Spleen (tissue), 11 donors: ENCODE measurements around the gene SSR1. TPM values are rescaled to one million over a fixed set of nuclear protein-coding genes. Genes with fewer than 3 reads are reported as not detected.

Experiments used
- DNase-seq: peaks from one replicate; pipeline ENCODE4 v3.0.0-alpha.2; 2020
- H3K27ac ChIP-seq, 8 donors: fragments of 200-600 bp; sonication (generic) in 7 of 8; 1 replicate in 4 of 8; 2 replicates in 4 of 8; pipeline versions ENCODE4 v1.5.0 to v1.8.0; 2016 to 2021; ENCODE audit warnings: inconsistent platforms in 4 of 8, mild to moderate bottlenecking in 4 of 8, moderate library complexity in 1 of 8
- H3K27me3 ChIP-seq, 7 donors: fragments of 200-600 bp; sonication (generic) in 6 of 7; replicated peaks in 1 of 7; 1 replicate in 4 of 7; 2 replicates in 3 of 7; pipeline versions ENCODE4 v1.5.0 to v1.8.0; 2016 to 2021; ENCODE audit warnings: inconsistent platforms in 3 of 7, mild to moderate bottlenecking in 1 of 7
- H3K36me3 ChIP-seq, 6 donors: fragments of 200-600 bp; sonication (generic) in 5 of 6; 1 replicate in 4 of 6; 2 replicates in 2 of 6; pipeline versions ENCODE4 v1.5.0 to v1.8.0; 2016 to 2021; ENCODE audit warnings: inconsistent platforms in 2 of 6
- H3K4me1 ChIP-seq, 6 donors: fragments of 200-600 bp; sonication (generic) in 5 of 6; 1 replicate in 3 of 6; 2 replicates in 3 of 6; pipeline versions ENCODE4 v1.5.0 to v1.8.0; 2016 to 2021; ENCODE audit warnings: inconsistent platforms in 3 of 6
- H3K4me3 ChIP-seq, 8 donors: fragments of 200-600 bp; sonication (generic) in 7 of 8; 1 replicate in 4 of 8; 2 replicates in 4 of 8; pipeline versions ENCODE4 v1.5.0 to v1.8.0; 2016 to 2021; ENCODE audit warnings: inconsistent platforms in 4 of 8, mild to moderate bottlenecking in 4 of 8, moderate library complexity in 2 of 8
- H3K9me3 ChIP-seq, 8 donors: fragments of 200-600 bp; sonication (generic) in 7 of 8; 1 replicate in 4 of 8; 2 replicates in 4 of 8; pipeline versions ENCODE4 v1.5.0 to v1.8.0; 2016 to 2021; ENCODE audit warnings: inconsistent platforms in 4 of 8
- POLR2A ChIP-seq, 3 donors: fragments of 450-650 bp; IDR thresholded peaks; one replicate each; pipeline ENCODE4 v1.5.1; 2017; ENCODE audit warnings: antibody characterized with exemption in 3 of 3, mild to moderate bottlenecking in 1 of 3
- POLR2AphosphoS5 ChIP-seq, 3 donors: sonication (generic); formaldehyde crosslinking; IDR thresholded peaks; one replicate each; pipeline ENCODE4 v1.5.1; 2017; ENCODE audit warnings: antibody characterized with exemption in 3 of 3
- WGBS, 5 donors: extraction: QIAGEN DNeasy Blood & Tissue Kit in 3 of 5; methylation state at CpG; one replicate each; pipeline versions ENCODE4 v1.1.5 to v1.1.7; 2013 to 2018; 5-methylcytosine and 5-hydroxymethylcytosine counted together
- intact Hi-C: fragments of 100-400 bp; cut with DNase I; formaldehyde crosslinking; loops from one replicate; pipeline ENCODE4 v1.15.0; 2023; ENCODE audit warnings: low total_unique reads
- polyA plus RNA-seq, 3 donors: library from polyadenylated mRNA; stranded (reverse); fragments of 200-250 nt; gene quantifications; one replicate each; pipeline ENCODE4 v1.2.1, GENCODE V29; 2013
- total RNA-seq, 7 donors: library from RNA; depleted of rRNA in 3 of 7; stranded (reverse); fragments of >200 nt in 3 of 7; fragmentation: NEBNext Ultra II Directional in 4 of 7; extraction: Animal tissue kit (Norgen Biotek cat#: 25700) in 4 of 7; gene quantifications; one replicate each; pipeline versions ENCODE4 v1.1.0 to v1.2.1, GENCODE V29; 2016 to 2021
- TF ChIP-seq, protein P1 (sequence below), 11 experiments: fragments of 200-600 bp in 7 of 11; fragments of 450-650 bp in 4 of 11; sonication (generic) in 4 of 11; IDR thresholded peaks in 8 of 11; conservative IDR thresholded peaks in 3 of 11; 1 replicate in 7 of 11; 2 replicates in 4 of 11; pipeline versions ENCODE4 v1.4.0 to v1.8.0; 2016 to 2021; ENCODE audit warnings: antibody characterized with exemption in 11 of 11, inconsistent platforms in 4 of 11, mild to moderate bottlenecking in 1 of 11
- donor health status: healthy with polysubstance abuse.
- donor health status: DM: no; HTN: no; CAD: no; lungs with moderate emphysema.
- donor health status: DM: no; HTN: no; CAD: no.
- donor health status: Bipolar disorder and iron deficiency.
- donor health status: healthy.
- donor health status: DM: no; HTN: no; CAD: no.
- donor health status: DM: yes; HTN: yes; CAD: no.

Gene SSR1
- total and polyA plus RNA-seq, 10 donors, result 15.8 to 132 (median 72.9) TPM

- Histone ChIP-seq H3K27ac (no peak overlapping the region), H3K4me1 (no peaks in the 10 kb centered on the region), H3K27me3 (peaks cover 0 to 8% (median 0%) of the 10 kb centered on the region in 7 donors), H3K36me3 (no peaks in the 10 kb centered on the region), H3K9me3 (no peaks in the 10 kb centered on the region), H3K4me3 (peak overlapping the region in 1 of 8 donors; percentile 2)
- intact Hi-C loops, result no loop called here
- TF ChIP-seq, protein P1, sequence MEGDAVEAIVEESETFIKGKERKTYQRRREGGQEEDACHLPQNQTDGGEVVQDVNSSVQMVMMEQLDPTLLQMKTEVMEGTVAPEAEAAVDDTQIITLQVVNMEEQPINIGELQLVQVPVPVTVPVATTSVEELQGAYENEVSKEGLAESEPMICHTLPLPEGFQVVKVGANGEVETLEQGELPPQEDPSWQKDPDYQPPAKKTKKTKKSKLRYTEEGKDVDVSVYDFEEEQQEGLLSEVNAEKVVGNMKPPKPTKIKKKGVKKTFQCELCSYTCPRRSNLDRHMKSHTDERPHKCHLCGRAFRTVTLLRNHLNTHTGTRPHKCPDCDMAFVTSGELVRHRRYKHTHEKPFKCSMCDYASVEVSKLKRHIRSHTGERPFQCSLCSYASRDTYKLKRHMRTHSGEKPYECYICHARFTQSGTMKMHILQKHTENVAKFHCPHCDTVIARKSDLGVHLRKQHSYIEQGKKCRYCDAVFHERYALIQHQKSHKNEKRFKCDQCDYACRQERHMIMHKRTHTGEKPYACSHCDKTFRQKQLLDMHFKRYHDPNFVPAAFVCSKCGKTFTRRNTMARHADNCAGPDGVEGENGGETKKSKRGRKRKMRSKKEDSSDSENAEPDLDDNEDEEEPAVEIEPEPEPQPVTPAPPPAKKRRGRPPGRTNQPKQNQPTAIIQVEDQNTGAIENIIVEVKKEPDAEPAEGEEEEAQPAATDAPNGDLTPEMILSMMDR (IDR thresholded peaks at IDR 0.05 in 8 of 11, conservative IDR thresholded peaks at IDR 0.05 in 3 of 11), result no peak
- WGBS, 5 donors, result 81 to 90% (median 89%) methylated on average over 17 to 29 of the region's 29 CpGs
- no peak for DNase-seq
Measured at GRCh38 chr6:7343546-7344475, 30.8 kb upstream of the SSR1 start.

GRCh38 chr6:7341989-7342742 lies 29.2 kb upstream of the SSR1 start:
- TF ChIP-seq POLR2AphosphoS5 (IDR thresholded peaks at IDR 0.05) (no peak), POLR2A (IDR thresholded peaks at IDR 0.05) (no peak)
- TF ChIP-seq, protein P1 (IDR thresholded peaks at IDR 0.05 in 8 of 11, conservative IDR thresholded peaks at IDR 0.05 in 3 of 11), result no peak
- peaks cover 0 to 8% (median 0%) of the 10 kb centered on the region in 7 donors for H3K27me3 ChIP-seq
- no peaks in the 10 kb centered on the region for H3K9me3 ChIP-seq
- intact Hi-C loops, result no loop called here
- no peaks in the 10 kb centered on the region for H3K4me1 ChIP-seq
- no peak overlapping the region for H3K4me3 ChIP-seq
- no peaks in the 10 kb centered on the region for H3K36me3 ChIP-seq
- H3K27ac ChIP-seq, result no peak overlapping the region
- DNase-seq, result no peak
- WGBS, 5 donors, result 71 to 89% (median 79%) methylated on average over 6 to 9 of the region's 9 CpGs

GRCh38 chr6:7341271-7341670 lies 28.3 kb upstream of the SSR1 start:
- DNase-seq, result no peak
- Histone ChIP-seq H3K9me3 (no peaks in the 10 kb centered on the region), H3K36me3 (no peaks in the 10 kb centered on the region), H3K4me3 (no peak overlapping the region), H3K4me1 (no peaks in the 10 kb centered on the region), H3K27ac (no peak overlapping the region), H3K27me3 (peaks cover 0 to 8% (median 0%) of the 10 kb centered on the region in 7 donors)
- TF ChIP-seq, protein P1 (IDR thresholded peaks at IDR 0.05 in 8 of 11, conservative IDR thresholded peaks at IDR 0.05 in 3 of 11), result no peak
- intact Hi-C loops, result no loop called here
- whole genome bisulfite sequencing, 5 donors, result 95 to 100% (median 96%) methylated on average over 3 of the region's 3 CpGs
